Suppressor macrophage (primary cell): ENCODE measurements around the gene ZSWIM8.
"Not testable (repeated sequence)": the region's sequence is repeated elsewhere in the genome, so short reads cannot be mapped to it uniquely, and the experiment has no call there.

Experiments
- DNase-seq, 4 experiments: peaks; one replicate each; pipeline ENCODE4 v3.0.0-alpha.2; 2020 to 2022
- total RNA-seq, 17 experiments: gene quantifications; one replicate each; lab custom pipeline; 2026; ENCODE audit warnings: mixed read lengths in 6 of 17, inconsistent platforms in 3 of 17; lab: John Stamatoyannopoulos, UW

ZSWIM8 gene
- total RNA-seq = 61.2 to 126 (median 86.3) reads per million in 17 experiments

- peak; percentile 91 to 95 (median 95) for DNase-seq
These were observed at the start of gene ZSWIM8 for GRCh38 chr10:73785211-73785720. Gene ZSWIM8, plus strand, starts transcription at chr10:73785606. Its CDS starts 273 bp downstream, at chr10:73785879.

- DNase-seq = not testable (repeated sequence)
These were observed 44.7 kb upstream of the ZSWIM8 start for GRCh38 chr10:73740501-73741254.

- no peak for DNase-seq
These were observed 43.0 kb upstream of the ZSWIM8 start for GRCh38 chr10:73742454-73742734.

- DNase-seq = no peak
These were observed 42.0 kb upstream of the ZSWIM8 start for GRCh38 chr10:73743327-73743904.

- peak; percentile 98 to 99 (median 98) for DNase-seq
These were observed 41.3 kb upstream of the ZSWIM8 start, which contains the start of gene SEC24C for GRCh38 chr10:73743905-73744663. Gene SEC24C, plus strand, starts transcription at chr10:73744372. Its CDS starts 2,461 bp downstream, at chr10:73746833.

GRCh38 chr10:73744664-73744975, 40.8 kb upstream of the ZSWIM8 start:
- peak; percentile 69 to 80 (median 74) for DNase-seq

- DNase-seq = no peak
These were observed 38.7 kb upstream of the ZSWIM8 start for GRCh38 chr10:73746721-73747120.

- no peak for DNase-seq
These were observed 34.6 kb upstream of the ZSWIM8 start for GRCh38 chr10:73750819-73751218.

GRCh38 chr10:73756183-73756582, 29.2 kb upstream of the ZSWIM8 start:
- no peak for DNase-seq

GRCh38 chr10:73758704-73759511, 26.5 kb upstream of the ZSWIM8 start:
- DNase-seq = no peak

- DNase-seq = no peak
These were observed 25.8 kb upstream of the ZSWIM8 start for GRCh38 chr10:73759512-73760115.

GRCh38 chr10:73761781-73762180, 23.6 kb upstream of the ZSWIM8 start:
- DNase-seq = no peak

- no peak for DNase-seq
These were observed 22.5 kb upstream of the ZSWIM8 start for GRCh38 chr10:73762915-73763314.

GRCh38 chr10:73763343-73763742, 22.1 kb upstream of the ZSWIM8 start:
- DNase-seq = no peak

- DNase-seq = peak in 3 of 4 experiments; percentile 31 to 42 (median 35)
These were observed 20.3 kb upstream of the ZSWIM8 start for GRCh38 chr10:73765066-73765465.

GRCh38 chr10:73768881-73769280, 16.5 kb upstream of the ZSWIM8 start:
- DNase-seq = no peak

GRCh38 chr10:73769396-73769795, 16.0 kb upstream of the ZSWIM8 start:
- no peak for DNase-seq

GRCh38 chr10:73771722-73772280, 13.6 kb upstream of the ZSWIM8 start:
- peak; percentile 90 to 96 (median 93) for DNase-seq

GRCh38 chr10:73772281-73773151, 12.9 kb upstream of the ZSWIM8 start:
- peak; percentile 87 to 95 (median 92) for DNase-seq

GRCh38 chr10:73773152-73773879, 12.1 kb upstream of the ZSWIM8 start:
- peak in 2 of 4 experiments; percentile 20 to 23 for DNase-seq
